ENCODE results near the gene GRIP1.
A peak's percentile ranks its signal among the peaks of the same experiment; 100 is the strongest.
"Not testable (repeated sequence)": the region's sequence is repeated elsewhere in the genome, so short reads cannot be mapped to it uniquely, and the experiment has no call there.

The GRIP1 gene

GRCh38 chr12:66499000-66499399, 179.9 kb downstream of the GRIP1 start:
- no peak for FAIRE-seq
- no peak for DNase-seq (ENCODE audit: insufficient read length, low spot score)
- TF ChIP-seq POU2F2 (IDR thresholded peaks at IDR 0.05; ENCODE audit: low read depth, low read length) (no peak), POLR2AphosphoS5 (IDR thresholded peaks at IDR 0.05; ENCODE audit: low read depth, low read length) (no peak), TAF1 (IDR thresholded peaks at IDR 0.05; ENCODE audit: low read depth, low read length) (no peak), PAX5 (IDR thresholded peaks at IDR 0.05; ENCODE audit: insufficient read depth, low read length, severe bottlenecking) (no peak), SPI1 (IDR thresholded peaks at IDR 0.05; ENCODE audit: low read depth, low read length) (no peak), POLR2A (IDR thresholded peaks at IDR 0.05; ENCODE audit: low read depth, low read length) (no peak)

DNA sequence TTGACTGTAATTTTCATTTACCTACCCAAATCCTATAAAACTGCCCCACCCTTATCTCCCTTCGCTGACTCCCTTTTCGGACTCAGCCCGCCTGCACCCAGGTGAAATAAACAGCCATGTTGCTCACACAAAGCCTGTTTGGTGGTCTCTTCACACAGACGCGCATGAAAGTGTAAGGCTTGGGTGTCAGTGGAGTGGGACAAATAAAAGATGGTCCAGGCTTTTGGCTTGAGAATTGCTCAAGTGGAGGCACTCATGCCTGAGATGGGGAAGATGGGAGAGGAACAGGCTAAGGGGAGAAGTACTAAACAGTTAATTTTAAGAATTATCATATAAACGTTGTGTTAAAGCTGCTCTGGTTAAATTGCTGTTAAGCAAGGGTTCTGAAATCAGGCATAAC, 180.8 kb downstream of the GRIP1 start:
- not testable (repeated sequence) for FAIRE-seq

GRCh38 chr12:66497008-66497897, 181.6 kb downstream of the GRIP1 start:
- no peak for DNase-seq (ENCODE audit: insufficient read length, low spot score)
- no peak for FAIRE-seq
- TF ChIP-seq TAF1 (IDR thresholded peaks at IDR 0.05; ENCODE audit: low read depth, low read length) (no peak), POLR2A (IDR thresholded peaks at IDR 0.05; ENCODE audit: low read depth, low read length) (no peak), PAX5 (IDR thresholded peaks at IDR 0.05; ENCODE audit: insufficient read depth, low read length, severe bottlenecking) (no peak)

More for the DNA sequence above, 180.8 kb downstream of the GRIP1 start:
- DNase-seq (ENCODE audit: insufficient read length, low spot score): not testable (repeated sequence)

DNA sequence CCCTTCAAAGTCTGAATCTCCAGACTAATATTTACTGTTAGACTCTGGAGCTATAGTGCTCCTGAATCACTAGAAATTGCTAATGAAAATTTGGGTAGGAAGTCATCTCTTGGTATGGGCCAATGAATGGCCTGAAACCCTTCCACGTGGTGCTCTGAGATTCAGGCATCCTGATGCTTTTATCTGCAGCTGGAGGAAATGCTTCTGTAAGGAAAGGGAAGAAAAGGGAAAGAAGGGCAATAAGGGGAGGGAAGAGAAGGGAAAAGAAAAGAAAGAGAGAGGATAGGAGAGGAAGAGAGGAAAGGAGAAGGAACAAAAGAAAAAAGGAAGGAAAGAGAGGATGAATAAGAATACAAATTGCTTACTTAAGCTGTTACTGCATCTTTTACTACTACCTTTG, 182.3 kb downstream of the GRIP1 start:
- no peak for FAIRE-seq
- TF ChIP-seq POU2F2 (IDR thresholded peaks at IDR 0.05; ENCODE audit: low read depth, low read length) (no peak), TAF1 (IDR thresholded peaks at IDR 0.05; ENCODE audit: low read depth, low read length) (no peak), SPI1 (IDR thresholded peaks at IDR 0.05; ENCODE audit: low read depth, low read length) (no peak), POLR2AphosphoS5 (IDR thresholded peaks at IDR 0.05; ENCODE audit: low read depth, low read length) (no peak), PAX5 (IDR thresholded peaks at IDR 0.05; ENCODE audit: insufficient read depth, low read length, severe bottlenecking) (no peak), POLR2A (IDR thresholded peaks at IDR 0.05; ENCODE audit: low read depth, low read length) (no peak)
- no peak for DNase-seq (ENCODE audit: insufficient read length, low spot score)

GRCh38 chr12:66495709-66496108, 183.2 kb downstream of the GRIP1 start:
- TF ChIP-seq POLR2AphosphoS5 (IDR thresholded peaks at IDR 0.05; ENCODE audit: low read depth, low read length) (no peak), POLR2A (IDR thresholded peaks at IDR 0.05; ENCODE audit: low read depth, low read length) (no peak), PAX5 (IDR thresholded peaks at IDR 0.05; ENCODE audit: insufficient read depth, low read length, severe bottlenecking) (no peak), TAF1 (IDR thresholded peaks at IDR 0.05; ENCODE audit: low read depth, low read length) (no peak), SPI1 (IDR thresholded peaks at IDR 0.05; ENCODE audit: low read depth, low read length) (no peak), POU2F2 (IDR thresholded peaks at IDR 0.05; ENCODE audit: low read depth, low read length) (no peak)
- FAIRE-seq: no peak

GRCh38 chr12:66493819-66494218, 185.1 kb downstream of the GRIP1 start:
- DNase-seq (ENCODE audit: insufficient read length, low spot score) (no peak), FAIRE-seq (no peak)
- TF ChIP-seq TAF1 (IDR thresholded peaks at IDR 0.05; ENCODE audit: low read depth, low read length) (no peak), POLR2A (IDR thresholded peaks at IDR 0.05; ENCODE audit: low read depth, low read length) (no peak), POU2F2 (IDR thresholded peaks at IDR 0.05; ENCODE audit: low read depth, low read length) (no peak), PAX5 (IDR thresholded peaks at IDR 0.05; ENCODE audit: insufficient read depth, low read length, severe bottlenecking) (no peak), POLR2AphosphoS5 (IDR thresholded peaks at IDR 0.05; ENCODE audit: low read depth, low read length) (no peak), SPI1 (IDR thresholded peaks at IDR 0.05; ENCODE audit: low read depth, low read length) (no peak)

More at GRCh38 chr12:66495709-66496108, 183.2 kb downstream of the GRIP1 start:
- DNase-seq (ENCODE audit: insufficient read length, low spot score): no peak

DNA sequence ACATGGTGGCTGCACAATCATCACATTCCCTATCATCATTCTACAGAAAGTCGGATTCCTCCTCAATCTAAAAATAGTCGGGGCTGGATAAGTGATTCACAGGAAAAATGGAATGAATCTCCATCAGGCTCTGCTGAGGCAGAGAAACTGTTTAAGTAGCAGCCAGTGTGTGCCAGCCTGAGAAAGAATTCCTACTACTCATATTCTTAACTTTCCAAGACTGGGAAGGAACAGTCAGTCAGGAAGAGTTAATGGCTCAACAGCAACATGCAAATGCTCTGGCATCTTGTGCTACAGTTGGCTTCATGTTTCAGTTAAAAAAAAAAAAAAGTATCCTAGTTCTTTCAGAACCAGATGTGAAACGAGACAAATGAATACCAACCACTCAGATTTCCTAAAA, 187.0 kb downstream of the GRIP1 start:
- DNase-seq (ENCODE audit: insufficient read length, low spot score): no peak
- no peak for TF ChIP-seq TAF1 (IDR thresholded peaks at IDR 0.05; ENCODE audit: low read depth, low read length)
- no peak for TF ChIP-seq POU2F2 (IDR thresholded peaks at IDR 0.05; ENCODE audit: low read depth, low read length)
- TF ChIP-seq SPI1 (IDR thresholded peaks at IDR 0.05; ENCODE audit: low read depth, low read length): no peak
- no peak for TF ChIP-seq PAX5 (IDR thresholded peaks at IDR 0.05; ENCODE audit: insufficient read depth, low read length, severe bottlenecking)
- TF ChIP-seq POLR2AphosphoS5 (IDR thresholded peaks at IDR 0.05; ENCODE audit: low read depth, low read length): no peak
- no peak for TF ChIP-seq POLR2A (IDR thresholded peaks at IDR 0.05; ENCODE audit: low read depth, low read length)
- FAIRE-seq: no peak

- TF ChIP-seq POLR2AphosphoS5 (IDR thresholded peaks at IDR 0.05; ENCODE audit: low read depth, low read length): no peak
- no peak for TF ChIP-seq POLR2A (IDR thresholded peaks at IDR 0.05; ENCODE audit: low read depth, low read length)
- TF ChIP-seq TAF1 (IDR thresholded peaks at IDR 0.05; ENCODE audit: low read depth, low read length): no peak
- no peak for TF ChIP-seq PAX5 (IDR thresholded peaks at IDR 0.05; ENCODE audit: insufficient read depth, low read length, severe bottlenecking)
- DNase-seq (ENCODE audit: insufficient read length, low spot score) (no peak), FAIRE-seq (no peak)
Observed at GRCh38 chr12:66482351-66483203, 196.3 kb downstream of the GRIP1 start.

DNA sequence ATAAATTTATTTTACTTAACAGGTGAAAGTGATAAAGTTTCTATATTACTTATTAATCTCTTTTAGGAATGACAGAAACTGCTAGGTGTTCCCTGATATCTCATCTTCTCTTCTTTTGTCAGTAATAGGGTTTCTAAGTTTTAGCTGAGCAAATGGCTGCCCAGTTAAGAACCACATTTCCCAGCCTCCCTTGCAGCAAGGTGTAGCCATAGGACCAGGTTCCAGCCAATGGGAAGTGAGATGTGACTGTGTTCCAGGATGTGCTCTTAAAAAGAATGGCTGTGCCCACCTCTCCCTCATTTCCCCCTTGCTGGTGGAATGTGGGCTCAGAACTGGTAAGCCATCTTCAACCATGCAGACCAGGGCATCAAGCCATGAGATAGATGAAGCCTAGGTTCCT, 210.9 kb downstream of the GRIP1 start:
- DNase-seq (ENCODE audit: insufficient read length, low spot score): no peak
- TF ChIP-seq POU2F2 (IDR thresholded peaks at IDR 0.05; ENCODE audit: low read depth, low read length) (no peak), POLR2A (IDR thresholded peaks at IDR 0.05; ENCODE audit: low read depth, low read length) (no peak), POLR2AphosphoS5 (IDR thresholded peaks at IDR 0.05; ENCODE audit: low read depth, low read length) (no peak), SPI1 (IDR thresholded peaks at IDR 0.05; ENCODE audit: low read depth, low read length) (no peak), TAF1 (IDR thresholded peaks at IDR 0.05; ENCODE audit: low read depth, low read length) (no peak), PAX5 (IDR thresholded peaks at IDR 0.05; ENCODE audit: insufficient read depth, low read length, severe bottlenecking) (no peak)
- FAIRE-seq: peak; percentile 35

Data from GM12891 (cell line).